HG02870 (cell line): Measurements from ENCODE around the gene DDX51.

Experiments used
- ATAC-seq: cut with Tn5 transposase; IDR thresholded peaks from one replicate; pipeline ENCODE4 v1.9.1; 2021; ENCODE audit warnings: mild to moderate bottlenecking, moderate library complexity; ENCODE audit not compliant: unreplicated experiment

DDX51 gene

DNA sequence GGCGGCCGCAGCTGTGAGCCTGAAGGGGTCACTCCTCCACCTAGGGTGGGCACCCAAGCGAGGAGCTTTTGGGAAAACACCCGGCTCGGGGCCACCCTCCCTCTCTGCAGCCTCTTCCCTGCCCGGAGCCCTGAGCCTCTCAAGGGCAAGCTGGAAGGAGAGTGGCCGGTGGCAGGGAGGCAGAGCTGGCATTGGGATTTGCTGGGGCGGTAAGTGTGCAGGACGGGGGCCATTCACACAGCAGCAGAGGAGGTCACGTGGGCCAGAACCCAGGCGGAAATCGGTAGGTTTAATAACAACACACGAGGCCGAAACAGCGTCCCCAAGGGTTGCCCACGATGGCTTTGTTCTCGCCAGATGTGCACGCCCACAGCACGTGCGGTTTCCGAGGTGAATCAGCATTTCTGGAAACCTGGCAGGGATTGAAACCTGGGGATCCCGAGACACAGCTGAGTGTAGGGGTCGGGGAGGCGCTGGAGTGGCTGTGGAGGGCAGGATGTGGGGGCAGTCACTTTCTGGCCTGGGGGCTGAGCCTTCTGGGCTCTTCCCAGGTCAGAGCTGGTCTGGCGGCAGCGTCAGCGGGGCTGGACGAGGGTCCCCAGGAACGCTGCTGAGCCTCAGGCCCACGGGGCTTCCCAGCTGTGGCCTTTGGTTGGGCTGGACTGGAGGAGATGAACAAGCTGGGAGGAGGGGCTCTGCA is 23.6 kb upstream of the DDX51 start:
- no peak for ATAC-seq

DNA sequence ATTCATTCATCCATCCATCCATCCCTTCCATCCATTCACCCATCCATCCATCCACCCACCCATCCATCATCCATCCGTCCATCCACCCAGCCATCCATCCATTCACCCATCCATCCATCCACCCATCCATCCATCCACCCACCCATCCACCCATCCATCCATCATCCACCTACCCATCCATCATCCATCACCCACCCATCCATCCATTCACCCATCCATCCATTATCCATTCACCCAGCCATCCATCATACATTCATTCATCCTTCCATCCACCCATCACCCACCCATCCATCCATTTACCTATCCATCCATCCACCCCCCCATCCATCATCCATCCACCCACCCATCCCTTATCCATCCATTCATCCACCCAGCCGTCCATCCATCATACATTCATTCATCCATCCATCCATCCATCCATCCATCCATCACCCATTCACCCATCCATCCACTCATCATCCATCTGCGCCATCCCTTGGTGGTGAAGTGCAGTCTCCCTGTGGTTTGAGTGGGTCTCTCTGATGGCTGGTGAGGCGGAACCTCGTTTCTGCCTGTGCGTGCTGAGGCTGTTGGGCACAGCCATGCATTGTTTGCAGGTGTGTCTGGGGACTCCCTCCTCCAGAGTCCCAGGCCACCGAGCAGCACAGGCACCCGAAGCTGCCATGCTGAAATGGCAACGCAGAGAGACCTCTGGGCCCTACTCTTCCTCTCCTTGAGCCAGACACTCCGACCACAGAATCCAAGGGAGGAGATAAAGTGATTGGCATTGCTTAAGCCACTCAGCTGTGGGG is 22.9 kb upstream of the DDX51 start:
- no peak for ATAC-seq

DNA sequence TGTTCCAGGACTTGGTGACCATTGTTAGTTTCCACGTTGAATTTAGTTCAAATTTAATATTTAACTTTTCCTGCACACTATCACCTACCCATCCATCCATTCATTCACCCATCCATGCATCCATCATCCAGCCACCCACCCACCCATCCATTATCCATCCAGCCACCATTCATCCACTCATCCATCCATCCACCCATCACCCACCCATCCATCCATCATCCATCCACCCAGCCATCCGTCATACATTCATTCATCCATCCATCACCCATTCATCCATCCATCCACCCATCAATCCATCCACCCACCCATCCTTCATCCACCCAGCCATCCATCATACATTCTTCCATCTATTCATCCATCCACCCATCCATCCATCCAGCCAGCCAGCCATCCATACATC is 22.0 kb upstream of the DDX51 start:
- no peak for ATAC-seq

DNA sequence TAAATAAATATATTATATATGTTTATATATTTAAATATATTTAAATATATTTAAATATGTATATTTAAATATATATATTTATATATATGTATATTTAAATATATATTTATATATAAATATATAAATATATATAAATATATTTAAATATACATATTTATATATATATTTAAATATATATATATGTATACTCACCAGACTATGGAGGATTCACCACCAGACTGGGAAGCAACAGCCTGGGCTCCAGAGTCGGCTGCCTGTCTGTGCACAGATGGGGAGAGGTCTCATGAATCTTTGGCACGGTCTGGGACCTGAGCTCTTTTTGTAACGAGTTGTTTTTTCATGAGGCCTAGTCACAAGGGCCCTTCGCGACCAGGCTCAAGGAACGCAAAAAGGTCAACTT is 21.5 kb upstream of the DDX51 start:
- no peak for ATAC-seq

DNA sequence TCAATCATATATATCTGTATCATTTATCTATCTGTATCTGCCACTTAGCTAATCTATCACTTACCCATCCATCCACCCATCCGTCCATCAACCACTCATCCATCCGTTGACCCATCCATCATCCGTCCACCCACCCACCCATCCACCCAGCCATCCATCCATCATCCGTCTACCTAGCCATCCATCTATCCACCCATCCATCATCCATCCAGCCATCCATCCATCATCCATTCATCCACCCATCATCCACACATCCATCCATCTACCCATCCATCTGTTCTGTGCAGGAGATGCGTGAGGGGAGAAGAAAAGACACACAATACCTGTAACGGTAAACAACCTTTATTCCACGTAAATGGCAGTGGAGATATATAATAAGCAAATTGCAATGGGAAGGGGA is 20.3 kb upstream of the DDX51 start:
- no peak for ATAC-seq

DNA sequence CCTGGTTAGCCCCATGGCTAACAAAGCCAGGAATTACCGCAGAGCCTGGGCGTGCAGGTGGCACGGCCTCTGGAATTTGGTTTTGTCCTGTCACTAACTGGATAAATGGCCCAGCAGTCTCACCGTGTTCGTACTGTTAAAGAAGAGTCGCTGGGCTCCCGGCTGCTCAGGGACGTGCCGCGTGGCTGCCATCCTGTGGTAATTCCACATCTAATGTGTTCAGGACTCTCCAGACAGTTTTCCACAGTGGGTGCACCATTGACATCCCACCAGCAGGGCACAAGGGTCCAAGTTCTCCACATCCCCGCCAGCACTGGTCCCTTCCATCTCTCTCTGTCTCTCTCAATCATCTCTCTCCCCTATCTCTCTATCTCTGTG is 19.8 kb upstream of the DDX51 start:
- no peak for ATAC-seq

DNA sequence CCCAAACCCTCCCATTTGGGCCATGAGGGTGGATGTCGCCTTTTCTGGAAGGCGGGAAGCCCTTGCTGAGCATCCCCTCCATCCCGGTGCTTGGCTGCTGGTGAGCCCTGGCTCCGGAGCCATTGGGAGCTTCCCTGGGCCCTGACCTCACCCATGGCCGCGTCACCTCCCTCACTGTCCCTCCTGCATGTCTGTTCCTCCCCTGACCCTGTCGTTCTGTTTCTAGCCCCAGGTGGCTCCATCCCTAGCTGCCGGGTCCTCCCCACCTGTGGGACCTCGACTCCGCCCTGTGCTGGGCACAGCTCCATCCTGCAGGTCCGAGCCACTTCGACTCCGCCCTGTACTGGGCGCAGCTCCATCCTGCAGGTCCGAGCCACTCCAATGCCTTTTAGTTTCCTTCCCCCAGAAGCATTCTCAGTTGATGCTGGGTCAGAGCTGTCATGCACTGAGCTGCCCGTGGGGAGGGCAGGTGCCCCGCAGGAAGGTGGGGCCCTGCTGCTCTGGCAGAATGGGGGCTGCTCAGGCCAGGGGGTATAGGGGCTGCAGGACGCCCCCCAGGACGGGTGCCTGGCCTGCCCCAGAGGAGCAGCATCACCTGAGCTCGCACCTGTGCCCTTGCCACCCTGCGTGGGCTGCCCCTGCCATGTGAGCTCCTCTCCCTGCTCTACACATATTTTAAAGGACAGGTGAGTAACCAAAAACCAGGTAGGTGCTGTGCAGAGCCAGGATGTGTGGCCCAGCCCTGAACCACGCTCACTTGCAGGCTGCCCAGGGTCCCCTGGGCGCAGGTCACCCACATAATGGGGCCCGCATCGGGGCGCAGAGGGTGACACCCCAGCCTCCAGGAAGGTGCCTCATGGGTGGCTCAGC is 19.2 kb upstream of the DDX51 start:
- ATAC-seq, result no peak

DNA sequence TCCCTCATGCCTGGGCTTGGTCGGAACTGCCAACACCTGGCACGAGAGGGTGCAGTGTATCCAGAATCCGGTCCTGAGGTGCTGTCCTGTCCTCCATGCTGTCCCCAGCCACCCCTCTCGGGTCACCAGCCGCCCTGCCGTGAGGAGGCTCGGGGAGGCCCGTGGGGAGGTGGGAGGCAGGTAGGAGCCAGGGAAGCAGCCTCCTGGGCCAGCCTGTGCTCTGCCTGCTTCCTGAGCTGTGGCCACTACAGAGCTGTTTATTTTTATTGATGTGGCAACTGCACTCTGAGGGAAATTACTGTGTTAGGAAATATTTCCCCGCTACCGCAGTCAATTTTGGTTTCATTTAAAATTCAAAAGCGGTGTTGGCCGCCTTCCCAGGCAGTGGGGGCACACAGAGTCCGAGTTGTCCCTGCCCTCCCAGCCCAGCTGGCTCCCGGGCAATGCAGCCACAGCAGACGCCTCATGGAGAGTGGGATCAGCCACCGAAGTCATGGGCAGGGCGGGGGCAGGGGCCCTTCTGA is 18.5 kb upstream of the DDX51 start:
- no peak for ATAC-seq

DNA sequence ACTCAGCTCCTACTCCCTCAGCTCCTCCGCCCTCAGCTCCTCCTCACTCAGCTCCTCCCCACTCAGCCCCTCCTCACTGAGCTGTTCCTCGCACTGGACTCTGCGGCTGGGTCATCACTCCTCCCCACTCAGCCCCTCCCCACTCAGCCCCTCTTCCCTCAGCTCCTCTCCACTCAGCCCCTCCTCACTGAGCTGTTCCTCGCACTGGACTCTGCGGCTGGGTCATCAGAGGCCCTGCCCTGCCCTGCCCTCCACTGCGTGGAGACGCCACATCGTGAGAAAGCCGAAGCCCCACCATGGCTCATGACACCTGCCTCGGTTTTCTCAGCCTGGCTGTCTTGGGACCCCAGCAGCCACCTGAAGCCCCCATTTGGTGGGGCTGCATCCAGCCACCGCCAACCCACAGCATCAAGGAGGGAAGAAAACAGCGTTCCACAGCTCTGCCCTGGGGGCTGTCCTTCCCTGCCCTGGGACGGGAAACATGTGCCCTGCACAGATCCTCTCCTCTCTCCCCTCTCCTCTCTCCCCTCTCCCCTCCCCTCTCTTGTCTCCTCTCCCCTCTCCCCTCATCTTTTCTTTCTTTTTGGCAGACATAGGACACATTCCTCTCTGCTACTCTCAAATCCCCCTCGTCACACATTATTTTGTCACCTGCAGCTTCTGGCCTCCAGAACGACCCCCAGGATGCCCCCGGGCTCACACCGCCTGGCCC is 17.8 kb upstream of the DDX51 start:
- no peak for ATAC-seq

DNA sequence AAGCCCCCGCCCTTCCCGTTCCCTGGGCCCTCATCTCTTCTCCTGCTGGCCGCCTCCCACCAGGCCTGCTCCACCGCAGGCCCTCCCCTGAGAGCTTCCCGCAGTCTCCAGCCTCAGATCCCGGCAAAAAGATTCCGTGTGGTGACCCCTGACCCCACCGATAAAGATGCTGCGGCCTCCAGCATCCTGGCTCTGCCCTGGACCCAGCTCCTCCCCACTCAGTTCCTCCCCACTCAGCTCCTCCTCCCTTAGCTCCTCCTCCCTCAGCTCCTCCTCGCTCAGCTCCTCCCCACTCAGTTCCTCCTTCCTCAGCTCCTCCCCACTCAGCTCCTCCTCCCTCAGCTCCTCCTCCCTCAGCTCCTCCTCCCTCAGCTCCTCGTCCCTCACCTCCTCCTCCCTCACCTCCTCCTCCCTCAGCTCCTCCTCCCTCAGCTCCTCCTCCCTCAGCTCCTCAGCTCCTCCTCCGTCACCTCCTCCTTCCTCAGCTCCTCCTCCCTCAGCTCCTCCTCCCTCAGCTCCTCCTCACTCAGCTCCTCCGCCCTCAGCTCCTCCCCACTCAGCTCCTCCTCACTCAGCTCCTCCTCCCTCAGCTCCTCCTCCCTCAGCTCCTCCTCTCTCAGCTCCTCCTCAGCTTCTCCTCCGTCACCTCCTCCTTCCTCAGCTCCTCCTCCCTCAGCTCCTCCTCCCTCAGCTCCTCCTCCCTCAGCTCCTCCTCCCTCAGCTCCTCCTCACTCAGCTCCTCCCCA is 17.1 kb upstream of the DDX51 start:
- ATAC-seq, result no peak

DNA sequence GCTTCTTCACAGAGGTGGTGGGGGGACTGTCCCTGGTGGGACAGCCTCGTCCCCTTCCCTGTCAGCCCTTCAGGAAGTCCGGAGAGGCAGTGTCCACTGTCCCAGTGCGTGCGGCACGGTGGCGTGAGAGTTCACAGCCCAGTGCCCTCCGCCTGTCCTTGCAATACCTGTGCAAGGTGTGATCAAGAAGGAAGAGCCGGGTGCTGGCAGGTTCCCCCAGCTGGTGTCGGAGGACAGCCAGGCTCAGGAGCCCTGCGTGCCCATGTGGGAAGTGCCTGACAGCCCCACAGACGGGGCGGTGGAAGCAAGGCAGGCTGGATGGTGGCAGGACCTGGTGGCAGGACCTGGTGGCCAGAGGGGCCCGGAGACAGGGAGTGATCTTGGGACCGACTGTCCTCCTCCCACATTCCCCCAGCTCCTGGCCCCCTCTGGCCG is 16.5 kb upstream of the DDX51 start:
- no peak for ATAC-seq

DNA sequence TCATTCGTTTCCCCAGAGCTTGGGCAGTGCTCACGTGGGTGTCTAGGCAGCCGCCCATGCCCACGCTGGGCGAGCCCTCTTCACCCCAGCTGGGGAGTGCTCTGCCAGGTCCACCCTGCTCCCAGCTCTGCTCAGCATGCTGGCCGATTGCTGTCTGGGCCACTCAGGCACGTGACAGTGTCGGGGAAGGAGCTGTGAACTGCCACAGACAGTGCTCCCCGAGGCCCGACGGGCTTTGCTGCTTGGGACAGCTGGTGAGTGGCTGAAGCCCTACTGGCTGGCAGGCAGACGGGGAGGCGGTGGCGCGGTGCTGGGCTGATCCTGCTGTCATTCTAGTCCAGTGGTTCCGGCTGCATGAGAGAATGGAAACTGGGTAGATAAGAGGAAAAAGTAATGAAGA is 15.9 kb upstream of the DDX51 start:
- ATAC-seq, result no peak

DNA sequence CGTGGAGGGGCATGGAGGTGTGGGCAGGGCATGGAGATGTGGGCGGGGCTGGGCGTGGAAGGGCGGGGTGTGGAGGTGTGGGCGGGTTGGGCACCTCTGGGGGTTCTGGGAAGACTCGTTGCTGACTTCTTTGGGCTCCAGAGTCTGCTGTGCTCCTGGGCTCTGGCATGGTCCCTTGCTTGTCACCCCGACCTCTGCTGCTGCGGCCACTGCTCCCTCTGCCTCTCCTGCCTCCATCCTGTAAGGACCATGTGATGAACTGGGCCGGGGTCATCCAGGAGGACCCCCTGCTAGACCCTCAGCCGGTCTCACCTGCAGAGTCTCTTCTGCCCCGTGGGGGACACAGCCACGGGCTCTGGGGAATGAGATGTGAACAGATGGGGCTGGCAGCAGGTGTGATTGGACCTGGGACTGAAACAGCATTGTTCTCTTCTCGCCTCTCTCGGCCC is 15.5 kb upstream of the DDX51 start:
- no peak for ATAC-seq

DNA sequence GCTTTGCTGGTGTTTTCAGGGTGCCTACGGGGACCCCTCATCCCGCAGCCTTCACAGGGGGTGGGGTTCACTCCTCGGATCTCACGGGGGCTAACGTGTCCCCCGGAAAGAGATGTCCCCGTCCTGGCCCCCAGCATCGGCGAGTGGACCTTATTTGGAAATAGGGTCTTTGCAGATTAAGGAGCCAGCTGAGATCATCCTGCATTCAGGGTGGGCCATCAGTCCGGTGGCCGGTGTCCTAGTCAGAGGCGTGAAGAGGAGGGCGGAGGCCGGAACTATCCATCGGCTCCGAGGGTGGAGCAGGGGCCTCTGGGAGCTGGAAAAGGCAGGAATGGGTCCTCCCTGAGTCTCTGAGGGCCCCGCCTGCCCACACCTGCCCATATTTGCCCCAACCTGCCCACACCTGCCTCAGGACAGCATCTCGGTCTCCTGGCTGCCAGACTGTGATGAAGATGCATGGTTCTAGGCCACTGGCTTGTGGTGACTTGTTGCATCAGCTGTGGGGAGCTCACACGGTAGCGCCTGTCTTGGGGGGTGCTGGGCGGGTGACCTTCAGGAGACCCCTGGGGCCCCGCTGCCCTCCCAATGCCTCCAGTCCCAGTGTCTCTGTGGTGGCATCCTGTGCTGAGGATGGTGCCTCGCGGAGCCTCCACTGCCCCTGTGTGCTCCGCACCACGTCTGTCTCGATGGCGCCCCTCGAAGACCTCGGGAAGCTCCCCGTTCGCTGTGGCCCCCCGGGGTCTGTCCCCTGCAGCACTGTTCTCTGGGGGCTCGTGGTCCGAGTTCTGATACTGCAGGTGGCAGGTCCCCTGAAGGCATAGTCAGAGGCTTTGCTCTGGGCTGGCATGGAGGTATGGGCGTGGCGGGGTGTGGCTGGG is 14.8 kb upstream of the DDX51 start:
- ATAC-seq, result no peak

DNA sequence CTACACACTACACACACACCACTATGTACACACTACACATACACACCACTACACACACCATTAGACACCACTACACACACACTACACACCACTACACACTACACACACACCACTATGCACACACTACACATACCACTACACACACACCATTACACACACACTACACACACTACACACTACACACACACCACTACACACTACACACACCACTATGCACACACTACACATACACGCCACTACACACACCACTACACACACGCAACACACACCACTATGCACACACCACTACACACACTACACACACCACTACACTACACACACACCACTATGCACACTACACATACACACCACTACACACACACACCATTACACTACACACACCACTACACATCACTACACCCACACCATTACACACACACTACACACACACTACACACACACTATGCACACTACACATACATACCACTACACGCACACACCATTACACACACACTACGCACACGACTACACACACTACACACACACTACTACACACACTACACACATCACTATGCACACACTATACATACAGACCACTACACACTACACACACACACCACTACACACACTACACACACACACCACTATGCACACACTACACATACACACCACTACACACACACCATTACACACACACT is 13.8 kb upstream of the DDX51 start:
- no peak for ATAC-seq

DNA sequence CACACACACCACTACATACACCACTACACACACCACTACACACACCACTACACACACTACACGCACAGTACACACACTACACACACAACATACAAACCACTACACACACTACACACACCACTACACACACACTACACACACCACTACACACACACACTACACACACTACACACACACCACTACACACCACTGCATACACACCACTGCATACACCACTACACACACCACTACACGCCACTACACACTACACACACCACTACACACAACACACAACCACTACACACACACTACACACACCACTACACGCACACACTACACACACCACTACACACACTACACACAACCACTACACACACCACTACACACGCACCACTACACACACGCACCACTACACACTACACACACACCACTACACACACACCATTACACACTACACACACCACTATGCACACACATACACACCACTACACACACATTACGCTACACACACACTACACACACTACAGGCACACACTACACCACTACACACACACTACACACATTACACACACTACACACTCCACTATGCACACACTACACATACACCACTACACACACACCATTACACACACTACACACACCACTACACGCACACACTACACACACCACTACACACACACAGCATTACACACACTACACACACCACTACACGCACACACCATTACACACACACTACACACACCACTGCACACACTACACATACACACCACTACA is 12.6 kb upstream of the DDX51 start:
- no peak for ATAC-seq

DNA sequence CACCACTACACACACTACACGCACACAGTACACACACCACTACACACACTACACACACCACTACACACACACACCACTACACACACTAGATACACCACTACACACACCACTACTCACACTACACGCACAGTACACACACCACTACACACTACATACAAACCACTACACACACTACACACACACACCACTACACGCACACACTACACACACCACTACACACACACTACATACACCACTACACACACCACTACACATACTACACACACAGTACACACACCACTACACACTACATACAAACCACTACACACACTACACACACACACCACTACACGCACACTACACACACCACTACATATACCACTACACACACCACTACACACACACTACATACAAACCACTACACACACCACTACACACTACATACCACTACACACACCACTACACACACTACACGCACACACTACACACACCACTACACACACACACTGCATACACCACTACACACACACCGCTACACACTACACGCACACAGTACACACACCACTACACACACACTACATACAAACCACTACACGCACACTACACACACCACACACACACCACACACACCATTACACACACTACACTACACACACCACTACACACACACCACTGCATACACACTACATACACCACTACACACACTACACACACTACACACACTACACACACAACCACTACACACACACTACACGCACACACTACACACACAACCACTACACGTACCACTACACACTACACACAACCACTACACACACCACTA is 11.9 kb upstream of the DDX51 start:
- ATAC-seq, result no peak
